ENCODE measurements around the gene CBX7. TPM values are rescaled to one million over a fixed set of nuclear protein-coding genes. Genes with fewer than 3 reads are reported as not detected.

CBX7 gene
- total RNA-seq, 2 donors from 2014 or later, result 82.7 to 115 TPM

GRCh38 chr22:39101226-39101625 lies 51.3 kb downstream of the CBX7 start:
- Histone ChIP-seq H3K27me3 (replicated peaks; ENCODE audit: insufficient read depth) (no peaks in the 10 kb centered on the region), H3K36me3 (no peaks in the 10 kb centered on the region), H3K27ac (no peak overlapping the region), H3K9me3 (no peaks in the 10 kb centered on the region), H3K4me1 (replicated peaks) (no peaks in the 10 kb centered on the region), H3K4me3 (no peak overlapping the region)
- 85% methylated on average over 11 of the region's 13 CpGs for WGBS
- DNase-seq (ENCODE audit: low spot score), result no peak
- intact Hi-C loops (cut with DNase I), result no loop called here
- TF ChIP-seq POLR2AphosphoS5 (IDR thresholded peaks at IDR 0.05) (no peak), POLR2A (IDR thresholded peaks at IDR 0.05) (no peak), CTCF (IDR thresholded peaks at IDR 0.05) (no peak)

GRCh38 chr22:39098576-39098975 lies 53.9 kb downstream of the CBX7 start:
- WGBS, result 82% methylated on average over 8 of the region's 8 CpGs
- H3K4me1 ChIP-seq (replicated peaks), result no peaks in the 10 kb centered on the region
- no peaks in the 10 kb centered on the region for H3K27me3 ChIP-seq (replicated peaks; ENCODE audit: insufficient read depth)
- intact Hi-C loops (cut with DNase I), result no loop called here
- no peak for DNase-seq (ENCODE audit: low spot score)
- H3K4me3 ChIP-seq, result no peak overlapping the region
- no peaks in the 10 kb centered on the region for H3K9me3 ChIP-seq
- no peak overlapping the region for H3K27ac ChIP-seq
- no peaks in the 10 kb centered on the region for H3K36me3 ChIP-seq
- TF ChIP-seq CTCF (IDR thresholded peaks at IDR 0.05), result no peak
- TF ChIP-seq POLR2AphosphoS5 (IDR thresholded peaks at IDR 0.05), result no peak
- TF ChIP-seq POLR2A (IDR thresholded peaks at IDR 0.05), result no peak

- no peak overlapping the region for H3K27ac ChIP-seq
- intact Hi-C loops (cut with DNase I), result no loop called here
Measured at GRCh38 chr22:39098026-39098425, 54.5 kb downstream of the CBX7 start.

GRCh38 chr22:39097098-39098020 lies 55.1 kb downstream of the CBX7 start, which contains the start of gene APOBEC3H:
Gene APOBEC3H (plus strand): TSS chr22:39097244. CDS start chr22:39100279, 3,035 bp downstream.
- no peak for TF ChIP-seq CTCF (IDR thresholded peaks at IDR 0.05)
- no peak for TF ChIP-seq POLR2A (IDR thresholded peaks at IDR 0.05)
- TF ChIP-seq POLR2AphosphoS5 (IDR thresholded peaks at IDR 0.05), result no peak
- WGBS, result 63% methylated on average over 9 of the region's 9 CpGs
- peak; percentile 21 for DNase-seq (ENCODE audit: low spot score)
- Histone ChIP-seq H3K36me3 (no peaks in the 10 kb centered on the region), H3K9me3 (no peaks in the 10 kb centered on the region), H3K4me1 (replicated peaks) (no peaks in the 10 kb centered on the region), H3K27ac (peak within 1 kb of the TSS; percentile 19 to 42), H3K27me3 (replicated peaks; ENCODE audit: insufficient read depth) (no peaks in the 10 kb centered on the region), H3K4me3 (no peak within 1 kb of the TSS)
- intact Hi-C loops (cut with DNase I), result no loop called here

More at GRCh38 chr22:39098026-39098425, 54.5 kb downstream of the CBX7 start:
- Histone ChIP-seq H3K4me1 (replicated peaks) (no peaks in the 10 kb centered on the region), H3K9me3 (no peaks in the 10 kb centered on the region), H3K4me3 (no peak overlapping the region), H3K27me3 (replicated peaks; ENCODE audit: insufficient read depth) (no peaks in the 10 kb centered on the region), H3K36me3 (no peaks in the 10 kb centered on the region)
- TF ChIP-seq POLR2AphosphoS5 (IDR thresholded peaks at IDR 0.05) (no peak), POLR2A (IDR thresholded peaks at IDR 0.05) (no peak), CTCF (IDR thresholded peaks at IDR 0.05) (no peak)
- WGBS, result 53% methylated on average over 6 of the region's 6 CpGs
- no peak for DNase-seq (ENCODE audit: low spot score)
